ENCODE measurements around the gene PARD3B.

PARD3B gene

GRCh38 chr2:205086662-205087061 is 541.4 kb downstream of the PARD3B start:
- no peak for DNase-seq

GRCh38 chr2:205087862-205088261 is 542.6 kb downstream of the PARD3B start:
- DNase-seq: no peak

- no peak for DNase-seq
Measured at GRCh38 chr2:205089958-205090357, 544.7 kb downstream of the PARD3B start.

- DNase-seq: no peak
Measured at GRCh38 chr2:205091411-205091810, 546.1 kb downstream of the PARD3B start.

- DNase-seq: no peak
Measured at GRCh38 chr2:205094031-205094430, 548.8 kb downstream of the PARD3B start.

GRCh38 chr2:205103699-205104098 is 558.4 kb downstream of the PARD3B start:
- no peak for DNase-seq

- no peak for DNase-seq
Measured at GRCh38 chr2:205107810-205108209, 562.5 kb downstream of the PARD3B start.

- no peak for DNase-seq
Measured at GRCh38 chr2:205115511-205115910, 570.2 kb downstream of the PARD3B start.

- DNase-seq: no peak
Measured at GRCh38 chr2:205117125-205117524, 571.9 kb downstream of the PARD3B start.

GRCh38 chr2:205119136-205119535 is 573.9 kb downstream of the PARD3B start:
- DNase-seq: no peak

GRCh38 chr2:205128726-205129125 is 583.5 kb downstream of the PARD3B start:
- no peak for DNase-seq

GRCh38 chr2:205129531-205129930 is 584.3 kb downstream of the PARD3B start:
- DNase-seq: no peak

- no peak for DNase-seq
Measured at GRCh38 chr2:205130111-205130829, 585.0 kb downstream of the PARD3B start.

GRCh38 chr2:205133544-205133943 is 588.3 kb downstream of the PARD3B start:
- DNase-seq: no peak

GRCh38 chr2:205138735-205139134 is 593.5 kb downstream of the PARD3B start:
- no peak for DNase-seq

GRCh38 chr2:205139822-205140463 is 594.7 kb downstream of the PARD3B start:
- no peak for DNase-seq

GRCh38 chr2:205141381-205141780 is 596.1 kb downstream of the PARD3B start:
- no peak for DNase-seq

- no peak for DNase-seq
Measured at GRCh38 chr2:205145888-205146287, 600.6 kb downstream of the PARD3B start.

- DNase-seq: no peak
Measured at GRCh38 chr2:205148755-205149154, 603.5 kb downstream of the PARD3B start.

- no peak for DNase-seq
Measured at GRCh38 chr2:205156457-205156856, 611.2 kb downstream of the PARD3B start.

- no peak for DNase-seq
Measured at GRCh38 chr2:205158404-205158803, 613.1 kb downstream of the PARD3B start.

- DNase-seq: no peak
Measured at GRCh38 chr2:205161156-205161839, 616.0 kb downstream of the PARD3B start.

GRCh38 chr2:205166745-205167144 is 621.5 kb downstream of the PARD3B start:
- DNase-seq: no peak

GRCh38 chr2:205169012-205169411 is 623.7 kb downstream of the PARD3B start:
- no peak for DNase-seq

Data from DMS 273 treated with DMSO at 0.1 percent for 48 hours (cell line).